Pulmonary artery endothelial cell (primary cell): ENCODE results near the gene MOSPD2. TPM values are rescaled to one million over a fixed set of nuclear protein-coding genes. Genes with fewer than 3 reads are reported as not detected.

Source experiments
- DNase-seq: peaks from one replicate; pipeline ENCODE4 v3.0.0-alpha.2; 2011; ENCODE audit warnings: low read depth, low spot score
- total RNA-seq: library from RNA; depleted of rRNA; stranded (reverse); fragments of >200 nt; gene quantifications from 2 replicates; pipeline ENCODE4 v1.2.3, GENCODE V29; 2014

MOSPD2 gene
- total RNA-seq, 1 donor from 2014 or later, result 12.7 TPM

DNA sequence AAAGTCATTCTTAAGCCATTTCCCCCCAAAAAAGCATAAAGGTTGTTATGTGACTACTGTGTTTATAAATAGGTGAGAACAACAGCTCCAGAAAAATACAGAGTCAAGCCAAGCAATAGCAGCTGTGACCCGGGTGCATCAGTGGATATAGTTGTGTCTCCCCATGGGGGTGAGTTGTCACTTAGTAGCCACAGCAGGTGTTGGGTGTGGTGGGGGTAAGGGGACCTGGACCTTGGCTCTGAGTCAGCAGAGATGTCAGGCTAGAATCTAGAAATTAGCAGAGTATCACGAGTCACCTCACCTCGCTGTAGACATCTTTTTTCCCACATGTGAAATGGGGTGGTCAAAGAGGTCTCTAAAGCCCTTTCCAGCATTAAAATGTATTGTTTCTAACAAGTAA is 42.4 kb downstream of the MOSPD2 start:
- DNase-seq, result no peak

DNA sequence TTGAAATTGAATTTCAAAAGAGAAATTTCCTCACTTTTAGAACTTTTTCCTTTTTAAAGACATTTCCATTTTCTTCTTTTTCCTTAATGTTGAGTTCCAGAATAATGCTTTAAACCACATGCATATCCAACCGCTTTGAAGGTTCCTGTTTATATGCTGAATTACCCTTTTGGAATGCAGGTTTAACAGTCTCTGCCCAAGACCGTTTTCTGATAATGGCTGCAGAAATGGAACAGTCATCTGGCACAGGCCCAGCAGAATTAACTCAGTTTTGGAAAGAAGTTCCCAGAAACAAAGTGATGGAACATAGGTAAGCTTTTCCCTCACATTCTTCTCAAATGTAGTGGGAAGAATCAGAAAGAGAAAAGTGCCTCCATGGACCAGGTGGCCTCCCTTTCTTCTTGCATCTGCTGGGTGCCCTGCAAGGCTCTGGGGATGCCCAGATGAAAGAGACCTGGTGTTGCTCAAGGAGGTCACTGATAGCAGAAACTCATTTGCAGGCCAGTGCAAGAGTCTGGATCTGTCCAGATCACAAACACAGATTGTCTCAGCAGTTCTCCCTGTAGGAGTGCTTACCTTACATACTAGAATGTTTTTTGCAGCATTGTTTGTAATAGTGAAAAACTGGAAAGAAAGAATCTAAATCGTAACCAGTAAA is 42.9 kb downstream of the MOSPD2 start:
- DNase-seq, result no peak

DNA sequence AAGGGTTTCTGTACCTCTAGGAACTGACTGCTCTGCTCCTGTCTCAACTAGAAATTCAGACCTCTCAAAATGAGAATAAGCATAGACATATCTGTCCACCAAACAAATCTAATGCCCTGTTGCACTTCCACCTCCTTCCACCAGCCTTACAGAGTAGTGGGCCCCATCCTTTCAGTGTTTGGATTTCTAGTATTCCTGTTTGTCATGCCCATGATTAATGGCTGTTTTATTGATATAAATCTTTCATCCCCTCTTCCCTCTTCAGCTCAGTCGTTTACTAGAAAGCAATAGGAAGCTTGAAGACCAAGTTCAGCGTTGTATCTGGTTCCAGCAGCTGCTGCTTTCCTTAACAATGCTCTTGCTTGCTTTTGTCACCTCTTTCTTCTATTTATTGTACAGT is 46.2 kb downstream of the MOSPD2 start:
- DNase-seq, result no peak

DNA sequence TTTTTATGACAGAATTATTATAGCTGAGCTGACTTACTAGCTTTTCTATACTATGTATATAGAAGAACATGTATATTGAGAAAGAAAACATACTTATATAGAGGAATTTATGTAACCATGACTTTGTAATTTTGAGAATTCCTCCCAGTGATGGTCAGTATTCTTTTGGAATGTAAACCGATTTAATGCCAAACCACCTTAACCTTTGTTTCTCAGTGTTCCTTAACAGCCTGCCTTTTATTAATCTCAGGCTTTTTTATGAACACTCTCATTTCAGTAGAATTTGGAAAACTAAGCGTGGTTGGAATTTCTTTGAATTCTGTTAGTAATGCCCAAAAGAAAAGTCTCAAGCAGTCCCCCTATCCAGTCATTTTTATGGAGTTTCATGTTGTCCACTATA is 47.0 kb downstream of the MOSPD2 start:
- DNase-seq, result no peak

DNA sequence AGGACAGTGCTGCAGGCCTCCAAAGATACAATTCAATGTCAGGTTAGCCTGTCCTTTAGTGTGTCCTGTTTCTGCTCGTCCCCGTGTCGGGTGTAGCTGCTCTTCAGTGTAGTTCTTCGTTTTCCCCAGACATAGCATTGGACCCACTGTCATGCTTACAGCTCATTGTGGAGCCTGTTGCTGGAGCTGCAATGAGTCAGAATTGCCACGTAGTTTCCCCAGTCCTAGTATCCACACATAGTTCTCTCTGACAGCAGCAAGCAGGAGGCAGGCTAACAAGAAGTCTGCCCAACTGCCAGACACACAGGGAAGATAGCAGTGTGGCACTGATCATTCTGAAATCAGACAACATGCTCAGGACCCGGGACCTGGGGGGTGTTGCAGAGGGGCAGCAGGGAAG is 49.2 kb downstream of the MOSPD2 start:
- no peak for DNase-seq

DNA sequence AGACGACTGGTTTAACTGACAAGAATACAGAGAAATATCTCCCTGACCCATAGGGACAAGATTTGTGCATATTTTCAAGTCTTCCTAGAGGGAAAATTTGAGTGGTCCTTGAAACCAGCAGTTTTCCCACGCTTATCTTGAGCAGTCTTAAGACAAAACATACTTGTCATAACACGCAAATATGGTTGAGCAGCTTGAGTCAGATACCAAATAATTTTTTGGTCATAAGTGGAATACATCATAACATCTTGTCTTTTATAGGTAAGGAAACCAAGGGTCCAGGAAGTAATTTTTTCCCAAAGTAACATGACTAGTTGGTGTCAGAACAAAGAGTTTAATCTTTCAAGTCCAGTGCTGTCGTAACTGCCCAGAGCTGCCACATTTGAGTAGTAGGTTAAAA is 50.5 kb downstream of the MOSPD2 start:
- DNase-seq, result no peak

DNA sequence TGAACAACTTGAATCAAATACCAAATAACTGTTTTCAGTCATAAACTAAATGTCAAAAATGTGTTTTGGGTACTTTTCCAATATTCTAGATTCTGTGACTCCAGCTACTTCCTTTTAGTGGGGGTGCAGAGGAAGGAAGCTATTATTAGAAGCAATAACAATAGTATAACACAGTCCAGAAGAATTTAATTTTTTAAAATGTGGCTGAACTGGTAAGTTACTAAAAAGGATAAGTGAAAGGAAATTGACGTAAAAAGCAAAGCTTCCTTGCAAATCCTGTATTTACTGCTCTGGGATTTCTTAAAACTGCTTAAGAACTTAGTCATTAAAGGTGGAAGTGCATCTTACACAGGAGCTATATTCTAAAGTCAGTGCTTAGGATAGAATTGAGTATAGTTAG is 53.2 kb downstream of the MOSPD2 start:
- DNase-seq, result no peak

DNA sequence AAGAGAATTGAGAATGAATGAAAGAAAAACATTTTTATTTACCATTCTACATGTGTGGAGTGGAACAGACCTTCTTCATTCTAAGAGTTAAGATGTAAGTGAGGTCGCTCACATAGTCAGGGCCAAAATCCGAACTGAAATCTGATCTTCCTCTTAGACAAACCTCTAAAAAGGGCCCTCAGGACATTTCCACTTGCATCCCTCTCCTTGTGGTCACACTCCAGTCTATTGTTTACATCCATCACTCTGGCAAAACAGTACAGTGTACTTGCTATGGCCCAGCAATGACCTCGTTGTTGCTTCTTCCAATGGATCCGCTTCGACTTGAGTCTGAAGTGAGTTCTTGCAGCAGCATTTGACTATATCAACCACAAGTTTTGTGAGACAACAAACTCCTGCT is 54.2 kb downstream of the MOSPD2 start:
- DNase-seq, result no peak

DNA sequence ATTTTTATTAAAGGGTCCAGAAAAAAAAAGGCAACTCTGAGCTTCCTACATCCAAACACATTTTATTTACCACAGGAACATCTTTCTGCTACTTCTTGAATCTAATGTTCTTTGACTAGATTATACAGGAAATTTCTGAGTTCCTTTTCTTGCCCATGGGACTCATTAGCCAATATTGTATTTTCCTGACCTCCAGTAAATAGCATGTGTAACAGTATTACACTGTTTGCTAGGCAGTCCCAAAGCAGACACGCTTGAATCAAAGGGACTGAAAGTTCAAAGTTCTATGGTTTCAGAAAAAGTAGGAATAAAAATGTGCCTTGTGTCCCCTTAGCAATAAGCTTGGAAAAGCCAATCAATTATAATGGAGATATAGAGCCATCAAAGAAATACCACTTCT is 57.4 kb downstream of the MOSPD2 start:
- DNase-seq, result no peak

DNA sequence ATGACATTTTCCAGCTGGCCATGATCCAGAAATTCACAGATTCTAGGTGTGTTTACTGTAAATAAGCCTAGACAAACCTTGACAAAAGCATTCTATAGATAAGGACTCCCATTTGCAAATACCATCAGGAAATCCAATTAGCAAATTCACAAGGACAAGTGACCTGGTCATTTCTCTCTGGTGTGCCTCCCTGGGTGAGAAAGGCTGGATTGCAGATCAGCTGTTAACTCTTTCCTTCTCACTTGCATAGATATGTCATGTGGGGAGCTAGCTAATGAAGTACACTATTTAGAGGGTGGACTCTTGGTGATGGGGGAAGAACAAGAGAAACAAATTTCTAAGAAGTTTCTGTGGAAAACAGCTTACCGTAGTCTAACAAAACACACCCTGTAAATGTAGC is 58.9 kb downstream of the MOSPD2 start:
- no peak for DNase-seq

DNA sequence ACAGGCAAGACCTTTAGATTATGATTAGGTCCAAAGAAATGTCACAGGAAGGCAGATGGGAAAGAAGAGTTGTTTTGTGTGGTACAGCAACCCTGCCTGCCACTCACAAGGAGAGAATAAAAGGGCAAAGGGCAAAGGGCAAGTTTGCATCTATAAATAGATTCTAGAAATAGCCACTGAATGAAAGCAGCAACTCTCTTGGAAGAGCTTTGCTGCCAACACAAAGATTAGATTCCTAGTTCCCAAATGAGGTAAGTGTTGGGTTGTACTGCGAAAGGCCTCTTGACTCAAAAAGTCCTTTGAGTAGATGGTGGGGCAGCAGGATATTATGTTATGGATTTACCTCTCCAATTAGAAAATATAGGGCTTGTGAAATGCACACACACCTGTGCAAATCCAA is 61.2 kb downstream of the MOSPD2 start:
- no peak for DNase-seq

DNA sequence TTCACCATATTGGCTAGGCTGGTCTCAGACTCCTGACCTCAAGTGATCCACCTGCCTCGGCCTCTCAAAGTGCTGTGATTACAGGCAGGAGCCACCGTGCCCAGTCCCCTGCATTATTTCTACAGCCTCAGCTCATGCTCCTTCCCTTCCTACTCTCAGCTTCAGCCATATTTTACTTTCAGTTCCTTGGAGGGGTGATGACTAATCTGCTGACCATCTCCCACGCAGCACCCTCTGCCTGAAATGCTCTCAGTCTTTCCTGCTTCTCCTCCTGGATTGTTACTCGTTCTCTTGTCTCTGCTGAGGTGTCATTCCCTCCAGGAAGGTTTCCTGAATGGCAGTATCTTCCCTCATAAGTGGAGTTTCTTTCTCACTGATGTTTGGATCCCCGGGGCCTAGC is 63.3 kb downstream of the MOSPD2 start:
- no peak for DNase-seq

DNA sequence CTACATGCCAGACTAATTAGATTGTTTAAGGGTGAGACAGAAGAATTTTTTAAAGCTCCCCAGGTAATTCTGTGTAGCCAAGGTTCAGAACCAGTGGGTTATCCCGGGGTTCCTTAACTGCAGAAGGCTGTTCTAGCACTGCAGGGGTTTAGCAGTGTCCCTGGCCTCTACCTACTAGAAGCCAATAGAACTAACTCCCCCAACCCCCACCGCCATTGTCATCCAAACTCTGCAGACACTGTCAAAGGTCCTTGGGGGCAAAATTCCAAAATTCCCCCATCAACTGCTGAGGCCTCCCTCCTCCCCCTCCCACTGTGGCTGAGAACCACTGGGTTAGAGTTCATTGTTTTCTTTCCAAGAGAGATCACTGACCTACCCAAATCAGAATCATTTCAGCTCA is 66.4 kb downstream of the MOSPD2 start:
- no peak for DNase-seq

DNA sequence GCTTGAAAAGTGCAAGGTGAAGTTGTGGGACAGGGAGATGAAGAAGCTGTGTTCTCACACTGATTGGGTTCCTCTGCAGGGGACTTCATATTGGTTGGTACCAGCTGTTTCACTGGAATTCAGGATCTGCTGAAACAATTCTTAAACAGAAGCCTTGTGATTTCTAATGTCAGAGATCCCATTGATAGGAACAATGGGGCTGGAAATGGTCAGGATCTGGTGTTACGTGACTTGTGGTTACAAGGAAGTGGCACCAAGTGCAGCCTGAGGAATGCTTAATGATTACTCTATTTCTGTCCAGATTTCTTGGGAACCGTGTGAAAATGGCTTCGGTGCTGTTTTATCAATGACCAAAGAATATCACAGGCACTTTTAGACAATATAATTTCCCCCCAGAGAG is 68.1 kb downstream of the MOSPD2 start:
- no peak for DNase-seq

DNA sequence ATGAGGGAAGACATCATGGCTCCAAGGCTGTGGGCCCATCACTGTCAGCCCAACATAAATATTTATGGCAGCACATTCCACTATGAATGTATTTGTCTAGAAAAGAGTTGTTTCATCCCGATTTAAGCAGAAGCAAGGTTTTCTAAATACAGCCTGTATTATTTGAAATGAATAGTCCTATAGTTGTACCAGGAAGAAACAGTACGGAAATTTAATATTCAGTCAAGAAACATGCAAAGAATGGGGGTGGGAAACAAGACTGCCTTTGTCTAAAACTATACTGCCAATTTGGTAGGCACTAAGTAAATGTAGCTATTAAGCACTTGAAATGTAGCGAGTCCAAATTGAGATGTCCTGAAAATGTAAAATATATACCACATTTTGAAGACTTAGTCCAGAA is 69.1 kb downstream of the MOSPD2 start:
- no peak for DNase-seq

DNA sequence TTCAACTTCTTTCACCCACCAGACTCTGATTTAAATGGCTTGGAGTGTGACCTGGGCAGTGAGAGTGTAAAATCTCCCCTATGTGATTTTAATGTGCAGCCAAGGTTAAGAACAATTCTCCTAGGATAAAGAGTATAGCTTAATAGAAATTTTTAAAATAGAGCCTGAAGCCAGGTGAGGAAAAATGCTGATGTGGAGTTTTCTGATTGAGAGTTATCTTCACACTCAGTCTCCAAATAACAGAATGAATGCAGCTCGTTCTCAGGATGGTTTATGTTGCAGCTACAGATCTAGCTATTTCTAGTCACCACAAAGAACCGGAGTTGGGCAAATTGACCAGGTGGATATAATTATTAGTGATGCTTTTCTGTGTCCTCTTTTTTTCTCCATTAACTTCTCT is 70.7 kb downstream of the MOSPD2 start:
- no peak for DNase-seq

DNA sequence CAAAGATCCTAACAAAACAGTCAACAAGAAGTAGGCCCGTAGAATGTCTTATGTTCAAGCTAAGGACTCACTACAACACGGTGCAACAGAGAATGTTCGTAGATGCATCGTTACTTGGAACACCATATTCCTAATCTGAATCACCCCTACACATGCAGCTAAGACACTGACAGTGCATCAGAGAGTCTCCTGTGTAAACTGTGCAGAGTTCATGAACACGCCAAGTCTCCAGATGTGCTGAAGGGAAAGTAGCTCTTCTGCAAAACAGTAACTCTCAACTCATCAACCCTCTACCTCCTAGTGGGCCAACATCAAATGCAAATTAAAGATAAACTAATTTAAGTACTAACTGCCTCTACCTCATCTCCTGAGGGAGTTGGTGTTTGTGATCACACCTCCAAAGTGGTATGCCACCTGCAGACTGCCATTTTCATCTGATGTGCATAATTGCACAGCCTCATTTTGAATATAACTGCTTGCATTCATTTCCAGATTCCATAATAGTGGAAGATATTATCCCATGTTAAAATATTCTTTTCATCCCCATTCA is 73.5 kb downstream of the MOSPD2 start:
- DNase-seq, result no peak

DNA sequence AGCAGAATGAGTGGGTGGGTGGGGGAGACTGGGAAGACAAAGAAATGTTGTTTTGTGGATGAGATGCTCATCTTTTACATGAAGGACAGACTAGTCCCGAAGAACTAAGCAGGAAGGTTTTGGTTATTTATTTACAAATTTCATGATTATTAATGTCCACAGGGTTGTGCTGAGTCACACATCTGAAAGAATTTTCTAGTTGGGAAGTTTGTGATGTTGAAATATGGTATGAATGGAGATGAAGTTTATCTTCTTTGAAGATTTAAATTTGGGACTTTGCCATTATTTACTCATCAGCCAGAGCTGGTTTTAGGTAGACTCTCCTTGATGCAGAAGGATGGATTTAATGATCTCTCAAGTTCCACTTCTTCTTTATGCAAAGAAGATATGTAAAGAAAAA is 75.5 kb downstream of the MOSPD2 start:
- DNase-seq, result no peak

DNA sequence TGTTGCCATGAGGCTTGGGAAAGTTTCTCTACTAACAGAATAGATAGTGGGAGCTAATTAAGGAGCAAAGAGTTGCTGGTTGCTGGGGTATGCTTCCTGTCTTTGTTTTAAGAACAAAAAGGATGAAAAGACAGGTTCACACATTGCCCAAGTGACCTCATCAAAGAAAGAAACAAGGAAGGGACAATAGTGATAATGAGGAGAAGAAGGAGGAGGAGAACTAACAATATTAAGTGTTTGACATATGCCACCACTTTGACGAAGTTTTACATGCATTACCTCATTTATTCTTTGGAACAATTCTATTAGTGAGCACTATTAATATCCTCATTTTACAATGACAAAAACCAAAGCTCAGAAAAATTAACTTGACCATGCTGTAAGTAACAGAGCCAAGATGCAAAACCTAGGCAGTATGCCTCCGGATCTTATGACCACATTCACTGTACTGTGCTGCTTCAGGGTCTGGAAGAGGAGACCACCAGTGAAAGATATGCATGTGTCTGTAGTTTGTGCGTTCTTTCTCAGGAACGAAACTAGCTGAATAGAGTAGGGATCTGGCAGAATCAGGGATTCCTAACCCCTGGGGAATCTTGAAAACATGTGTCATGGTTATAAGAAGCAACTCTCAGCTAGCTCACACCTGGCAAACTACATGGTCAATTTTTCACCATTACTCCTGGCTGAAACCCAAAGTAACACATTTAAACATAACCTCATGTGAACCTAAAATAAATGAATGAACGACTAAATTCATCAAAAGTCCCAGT is 83.8 kb downstream of the MOSPD2 start:
- DNase-seq, result no peak

DNA sequence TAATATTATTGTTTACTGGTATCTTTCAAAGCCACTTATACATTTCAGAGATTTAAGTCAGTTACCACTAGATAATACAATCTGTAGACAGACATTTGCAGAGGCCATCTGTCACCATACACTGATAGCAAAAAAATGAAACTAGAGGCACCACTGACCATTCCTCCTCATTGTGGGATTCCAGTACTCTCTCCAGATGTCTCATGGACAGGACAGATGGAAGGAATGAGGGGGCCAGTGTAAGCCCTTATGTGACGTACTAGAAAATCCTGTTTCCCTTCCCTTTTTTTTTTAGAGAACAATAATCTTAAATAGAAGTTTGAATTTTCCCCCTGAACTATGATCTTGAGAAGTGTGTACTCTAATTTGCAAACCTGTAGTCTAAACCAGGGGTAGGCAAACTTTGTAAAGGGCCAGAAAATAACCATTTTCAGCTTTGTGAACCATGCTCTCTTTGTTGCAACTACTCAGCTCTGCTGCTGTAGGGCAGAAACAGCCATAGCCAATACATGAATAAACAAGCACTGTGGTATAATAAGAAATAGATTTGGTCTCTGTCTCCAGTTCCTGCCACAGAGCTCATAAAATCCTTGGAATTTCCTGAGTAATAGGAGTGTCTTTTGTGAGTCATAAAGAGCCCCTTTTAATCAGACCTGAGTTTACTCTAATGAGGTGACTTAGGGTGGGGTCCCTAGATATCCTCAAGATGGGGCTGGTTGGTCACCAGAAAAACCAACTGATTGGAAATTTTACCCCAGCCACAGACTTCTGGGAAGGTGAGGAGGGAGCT is 90.4 kb downstream of the MOSPD2 start:
- DNase-seq, result no peak

DNA sequence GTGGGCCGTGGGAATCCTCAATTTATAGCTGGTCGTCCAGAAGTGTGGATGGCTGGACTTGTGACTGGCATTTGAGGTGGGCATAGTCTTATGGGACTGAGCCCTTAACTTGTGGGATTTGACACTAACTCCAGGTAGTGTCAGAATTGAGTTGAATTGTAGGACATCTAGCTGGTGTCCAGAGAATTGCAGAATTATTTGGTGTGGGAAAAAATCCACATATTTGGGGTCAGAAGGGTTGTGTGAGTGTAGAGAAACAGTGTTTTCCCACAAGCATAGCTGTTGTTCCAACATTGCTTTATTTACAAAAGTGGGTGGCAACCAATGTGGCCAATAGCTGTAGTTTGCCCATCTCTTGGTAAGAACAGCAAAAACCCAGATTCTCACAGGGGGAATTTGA is 91.3 kb downstream of the MOSPD2 start:
- DNase-seq, result no peak
